ENCODE results near the gene GALNT16. TPM values are rescaled to one million over a fixed set of nuclear protein-coding genes. Genes with fewer than 3 reads are reported as not detected.

The GALNT16 gene
- total and polyA plus RNA-seq, 2 donors (not counting 1 experiment from before 2014, with no cell fraction given): 0.09 to 3.4 TPM

GRCh38 chr14:69288011-69288771 lies 28.2 kb downstream of the GALNT16 start:
- H2AFZ ChIP-seq (ENCODE audit: insufficient read depth, low read depth, low read length, poor library complexity, severe bottlenecking): no peak overlapping the region
- no peak overlapping the region for H3K4me3 ChIP-seq (ENCODE audit: control extremely low read depth in 1 of 5, extremely low read depth in 1 of 5, insufficient read depth in 1 of 5, low read depth in 2 of 5, low read length in 4 of 5)
- Mint-ChIP-seq H3K4me3 (no peak overlapping the region), H3K9me3 (ENCODE audit: insufficient read depth) (no peaks in the 10 kb centered on the region), H3K4me1 (no peaks in the 10 kb centered on the region), H3K27me3 (peaks cover 7% of the 10 kb centered on the region), H3K27ac (no peak overlapping the region)
- no peaks in the 10 kb centered on the region for H3K9me3 ChIP-seq (ENCODE audit: control extremely low read depth in 1 of 3, control insufficient read depth in 2 of 3, insufficient read depth in 1 of 3, low read length in 2 of 3)
- ChIA-PET POLR2A (no interaction called here), CTCF (interaction anchor here (0.7 kb wide), 1 partner anchor 348 kb away, joined by 3 read pairs; no protein-coding TSS in a partner anchor)
- H3K4me1 ChIP-seq (ENCODE audit: control insufficient read depth in 2 of 2, insufficient read depth in 2 of 2, low read length in 2 of 2): no peaks in the 10 kb centered on the region
- H4K20me1 ChIP-seq (ENCODE audit: control insufficient read depth, insufficient read depth, low read length, poor library complexity, severe bottlenecking): no peaks in the 10 kb centered on the region
- H3K79me2 ChIP-seq (ENCODE audit: control insufficient read depth, insufficient read depth, low read length): no peaks in the 10 kb centered on the region
- no peak overlapping the region for H3K4me2 ChIP-seq (replicated peaks; ENCODE audit: low read depth, low read length, poor library complexity, severe bottlenecking)
- no peaks in the 10 kb centered on the region for H3K36me3 ChIP-seq (replicated peaks in 1 of 2; ENCODE audit: control extremely low read depth in 1 of 2, control insufficient read depth in 1 of 2, extremely low read depth in 1 of 2, insufficient read depth in 2 of 2, low read length in 1 of 2)
- no peak overlapping the region for H3K9ac ChIP-seq (ENCODE audit: low read length)
- no peak for DNase-seq
- intact Hi-C loops (cut with micrococcal nuclease): no loop called here
- WGBS (ENCODE audit: insufficient coverage): 92% methylated on average over 6 of the region's 8 CpGs
- no peaks in the 10 kb centered on the region for H3K27me3 ChIP-seq (replicated peaks in 1 of 4; ENCODE audit: control extremely low read depth in 1 of 4, control insufficient read depth in 3 of 4, insufficient read depth in 4 of 4, low read length in 3 of 4)
- TF ChIP-seq EZH2 (IDR thresholded peaks at IDR 0.05; ENCODE audit: borderline replicate concordance, insufficient read depth, low read depth, low read length, poor library complexity, severe bottlenecking): no peak
- TF ChIP-seq CTCF (IDR thresholded peaks at IDR 0.05): no peak
- H3K27ac ChIP-seq (ENCODE audit: low read length in 2 of 2): no peak overlapping the region
- no peak for ATAC-seq (ENCODE audit: low read depth)

- Histone ChIP-seq H3K9ac (ENCODE audit: low read length) (no peak overlapping the region), H3K27me3 (replicated peaks in 1 of 4; ENCODE audit: control extremely low read depth in 1 of 4, control insufficient read depth in 3 of 4, insufficient read depth in 4 of 4, low read length in 3 of 4) (no peaks in the 10 kb centered on the region), H2AFZ (ENCODE audit: insufficient read depth, low read depth, low read length, poor library complexity, severe bottlenecking) (no peak overlapping the region), H3K36me3 (replicated peaks in 1 of 2; ENCODE audit: control extremely low read depth in 1 of 2, control insufficient read depth in 1 of 2, extremely low read depth in 1 of 2, insufficient read depth in 2 of 2, low read length in 1 of 2) (no peaks in the 10 kb centered on the region), H3K4me1 (ENCODE audit: control insufficient read depth in 2 of 2, insufficient read depth in 2 of 2, low read length in 2 of 2) (no peaks in the 10 kb centered on the region), H3K9me3 (ENCODE audit: control extremely low read depth in 1 of 3, control insufficient read depth in 2 of 3, insufficient read depth in 1 of 3, low read length in 2 of 3) (no peaks in the 10 kb centered on the region), H3K79me2 (ENCODE audit: control insufficient read depth, insufficient read depth, low read length) (no peaks in the 10 kb centered on the region), H3K27ac (ENCODE audit: low read length in 2 of 2) (no peak overlapping the region), H4K20me1 (ENCODE audit: control insufficient read depth, insufficient read depth, low read length, poor library complexity, severe bottlenecking) (no peaks in the 10 kb centered on the region), H3K4me3 (ENCODE audit: control extremely low read depth in 1 of 5, extremely low read depth in 1 of 5, insufficient read depth in 1 of 5, low read depth in 2 of 5, low read length in 4 of 5) (no peak overlapping the region), H3K4me2 (replicated peaks; ENCODE audit: low read depth, low read length, poor library complexity, severe bottlenecking) (no peak overlapping the region)
- 94% methylated on average over 8 of the region's 9 CpGs for WGBS (ENCODE audit: insufficient coverage)
- Mint-ChIP-seq H3K4me1 (no peaks in the 10 kb centered on the region), H3K9me3 (ENCODE audit: insufficient read depth) (no peaks in the 10 kb centered on the region), H3K27ac (no peak overlapping the region), H3K4me3 (no peak overlapping the region), H3K27me3 (peaks cover 11% of the 10 kb centered on the region)
- DNase-seq (no peak), ATAC-seq (ENCODE audit: low read depth) (no peak)
- ChIA-PET CTCF (no interaction called here), POLR2A (no interaction called here)
- TF ChIP-seq EZH2 (IDR thresholded peaks at IDR 0.05; ENCODE audit: borderline replicate concordance, insufficient read depth, low read depth, low read length, poor library complexity, severe bottlenecking) (no peak), CTCF (IDR thresholded peaks at IDR 0.05) (no peak)
- intact Hi-C loops (cut with micrococcal nuclease): no loop called here
Measured at GRCh38 chr14:69288956-69289705, 29.2 kb downstream of the GALNT16 start.
